GM12878 (cell line): Measurements from ENCODE around the gene AK8.

Experiments used
- CBX3 ChIP-seq: fragments of 200-600 bp; sonication (generic); IDR thresholded peaks from 2 replicates; pipeline ENCODE4 v1.6.1; 2016; ENCODE audit warnings: low read depth, borderline replicate concordance
- CEBPB ChIP-seq, 2 experiments: fragments of 150-350 bp in 1 of 2; IDR thresholded peaks; 2 replicates each; pipeline ENCODE4 v1.6.1; 2012 to 2014; ENCODE audit warnings: low read depth in 2 of 2, low read length in 2 of 2, borderline replicate concordance in 1 of 2, inconsistent platforms in 1 of 2
- CTCF ChIP-seq, 3 experiments: IDR thresholded peaks in 2 of 3; conservative IDR thresholded peaks in 1 of 3; 2 replicates each; pipeline ENCODE4 v1.5.1; 2011; ENCODE audit warnings: low read depth in 3 of 3, low read length in 3 of 3, mild to moderate bottlenecking in 3 of 3, control low read depth in 2 of 3, moderate library complexity in 2 of 3, inconsistent platforms in 1 of 3, mixed read lengths in 1 of 3; ENCODE audit not compliant: control insufficient read depth in 2 of 3, insufficient read depth in 1 of 3; ENCODE audit errors: extremely low read depth in 1 of 3
- FOXM1 ChIP-seq: IDR thresholded peaks from 2 replicates; pipeline ENCODE4 v1.6.1; 2012; ENCODE audit warnings: low read depth, mild to moderate bottlenecking, inconsistent platforms, low read length, moderate library complexity
- POLR2A ChIP-seq: IDR thresholded peaks from 2 replicates; pipeline ENCODE4 v1.6.1; 2011; ENCODE audit warnings: low read depth, mild to moderate bottlenecking, low read length
- TF ChIP-seq, protein P1 (sequence below): IDR thresholded peaks from 2 replicates; pipeline ENCODE4 v1.6.1; 2012; ENCODE audit warnings: low read length, inconsistent platforms

- TF ChIP-seq CTCF (IDR thresholded peaks at IDR 0.05 in 2 of 3, conservative IDR thresholded peaks at IDR 0.05 in 1 of 3; ENCODE audit: control insufficient read depth in 2 of 3, extremely low read depth in 1 of 3, insufficient read depth in 1 of 3, low read depth in 3 of 3, low read length in 3 of 3) (no peak), CBX3 (no peak), FOXM1 (no peak), POLR2A (no peak), CEBPB (IDR thresholded peaks at IDR 0.05; ENCODE audit: borderline replicate concordance in 1 of 2, low read depth in 2 of 2, low read length in 2 of 2) (no peak)
- TF ChIP-seq, protein P1, sequence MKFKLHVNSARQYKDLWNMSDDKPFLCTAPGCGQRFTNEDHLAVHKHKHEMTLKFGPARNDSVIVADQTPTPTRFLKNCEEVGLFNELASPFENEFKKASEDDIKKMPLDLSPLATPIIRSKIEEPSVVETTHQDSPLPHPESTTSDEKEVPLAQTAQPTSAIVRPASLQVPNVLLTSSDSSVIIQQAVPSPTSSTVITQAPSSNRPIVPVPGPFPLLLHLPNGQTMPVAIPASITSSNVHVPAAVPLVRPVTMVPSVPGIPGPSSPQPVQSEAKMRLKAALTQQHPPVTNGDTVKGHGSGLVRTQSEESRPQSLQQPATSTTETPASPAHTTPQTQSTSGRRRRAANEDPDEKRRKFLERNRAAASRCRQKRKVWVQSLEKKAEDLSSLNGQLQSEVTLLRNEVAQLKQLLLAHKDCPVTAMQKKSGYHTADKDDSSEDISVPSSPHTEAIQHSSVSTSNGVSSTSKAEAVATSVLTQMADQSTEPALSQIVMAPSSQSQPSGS = no peak
These were observed 116.5 kb downstream of the AK8 start for GRCh38 chr9:132761602-132762001.
